Stomach (tissue), 9 donors: ENCODE results near the gene MYRFL. TPM values are rescaled to one million over a fixed set of nuclear protein-coding genes. Genes with fewer than 3 reads are reported as not detected.
A peak's percentile ranks its signal among the peaks of the same experiment; 100 is the strongest.

Source experiments
- DNase-seq, 2 donors: peaks; one replicate each; pipeline versions ENCODE4 v3.0.0 to v3.0.0-alpha.2; 2013 to 2019
- H3K27ac ChIP-seq, 5 donors: fragments of 200-600 bp in 4 of 5; sonication (generic) in 4 of 5; one replicate each; pipeline ENCODE4 v1.5.1; 2013 to 2019; ENCODE audit warnings: mild to moderate bottlenecking in 1 of 5, moderate library complexity in 1 of 5
- H3K27me3 ChIP-seq, 3 donors: fragments of 200-600 bp; sonication (generic); one replicate each; pipeline ENCODE4 v1.5.1; 2017 to 2019; ENCODE audit warnings: mixed run types in 1 of 3
- H3K36me3 ChIP-seq, 4 donors: fragments of 200-600 bp; sonication (generic); 1 replicate in 3 of 4; 2 replicates in 1 of 4; pipeline ENCODE4 v1.5.1; 2016 to 2019
- H3K4me1 ChIP-seq, 4 donors: fragments of 200-600 bp; sonication (generic); one replicate each; pipeline ENCODE4 v1.5.1; 2016 to 2019
- H3K4me3 ChIP-seq, 4 donors: fragments of 200-600 bp; sonication (generic) in 3 of 4; one replicate each; pipeline ENCODE4 v1.5.1; 2016 to 2019; ENCODE audit warnings: mild to moderate bottlenecking in 1 of 4
- H3K9me3 ChIP-seq, 4 donors: fragments of 200-600 bp; sonication (generic); one replicate each; pipeline ENCODE4 v1.5.1; 2016 to 2019
- EP300 ChIP-seq: sonication (generic); formaldehyde crosslinking; IDR thresholded peaks from one replicate; pipeline ENCODE4 v1.6.1; 2017; ENCODE audit warnings: antibody characterized with exemption
- POLR2A ChIP-seq, 4 donors: fragments of 450-650 bp; IDR thresholded peaks; one replicate each; pipeline ENCODE4 v1.6.1; 2016; ENCODE audit warnings: antibody characterized with exemption in 4 of 4, control low read depth in 2 of 4, mild to moderate bottlenecking in 1 of 4, moderate library complexity in 1 of 4
- POLR2AphosphoS5 ChIP-seq, 3 donors: sonication (generic); formaldehyde crosslinking; IDR thresholded peaks; one replicate each; pipeline ENCODE4 v1.6.1; 2016; ENCODE audit warnings: antibody characterized with exemption in 3 of 3
- WGBS, 5 donors: extraction: QIAGEN DNeasy Blood & Tissue Kit in 3 of 5; methylation state at CpG; one replicate each; pipeline versions ENCODE4 v1.1.5 to v1.1.7; 2013 to 2018; 5-methylcytosine and 5-hydroxymethylcytosine counted together
- intact Hi-C: fragments of 100-400 bp; cut with DNase I; formaldehyde crosslinking; loops from one replicate; pipeline ENCODE4 v1.15.1; 2023; ENCODE audit warnings: low total_unique reads
- polyA plus RNA-seq, 3 donors: library from polyadenylated mRNA; stranded (reverse); fragments of 200-250 nt; gene quantifications; one replicate each; pipeline ENCODE4 v1.2.3, GENCODE V29; 2013
- total RNA-seq, 5 donors: library from RNA; depleted of rRNA; stranded (reverse); fragments of >200 nt; gene quantifications; one replicate each; pipeline versions ENCODE4 v1.1.0 to v1.2.3, GENCODE V29; 2014 to 2016
- TF ChIP-seq, protein P1 (sequence below), 7 experiments: fragments of 450-650 bp in 4 of 7; fragments of 200-600 bp in 3 of 7; sonication (generic) in 3 of 7; IDR thresholded peaks; one replicate each; pipeline ENCODE4 v1.5.1; 2016 to 2019; ENCODE audit warnings: antibody characterized with exemption in 7 of 7, control low read depth in 2 of 7, mild to moderate bottlenecking in 1 of 7
- donor health status: healthy with polysubstance abuse.
- donor health status: Bipolar disorder and iron deficiency.
- donor health status: healthy.

Gene MYRFL
- total and polyA plus RNA-seq, 8 donors, result 0.13 to 0.19 (median 0.18) TPM; not detected in 5

DNA sequence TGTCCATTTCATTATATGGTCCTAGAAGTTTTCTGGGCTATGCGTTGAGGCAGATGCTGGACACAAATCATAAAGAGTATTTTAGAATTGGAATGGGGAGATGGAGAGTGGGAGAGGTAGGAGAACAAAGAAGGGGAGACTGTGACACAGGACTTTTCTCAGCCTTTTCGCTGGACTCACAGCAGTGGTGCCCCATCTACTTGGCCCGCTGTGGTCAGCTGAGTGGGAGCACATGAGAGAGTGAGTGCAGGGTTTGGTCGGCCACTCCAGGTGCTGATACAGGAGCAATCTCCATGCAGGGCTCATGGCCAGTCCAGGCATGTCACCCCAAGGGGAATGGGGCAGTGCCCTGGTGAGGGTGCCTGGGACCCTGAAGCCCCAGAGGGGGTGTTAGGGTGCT, 109.0 kb downstream of the MYRFL start:
- intact Hi-C loops, result no loop called here
- DNase-seq, result no peak
- Histone ChIP-seq H3K4me1 (no peaks in the 10 kb centered on the region), H3K4me3 (no peak overlapping the region), H3K27me3 (no peaks in the 10 kb centered on the region), H3K9me3 (no peaks in the 10 kb centered on the region), H3K36me3 (no peaks in the 10 kb centered on the region), H3K27ac (no peak overlapping the region)
- WGBS, 5 donors, result 89 to 99% (median 95%) methylated on average over 4 of the region's 4 CpGs
- TF ChIP-seq POLR2AphosphoS5 (IDR thresholded peaks at IDR 0.05), result no peak
- TF ChIP-seq, protein P1, sequence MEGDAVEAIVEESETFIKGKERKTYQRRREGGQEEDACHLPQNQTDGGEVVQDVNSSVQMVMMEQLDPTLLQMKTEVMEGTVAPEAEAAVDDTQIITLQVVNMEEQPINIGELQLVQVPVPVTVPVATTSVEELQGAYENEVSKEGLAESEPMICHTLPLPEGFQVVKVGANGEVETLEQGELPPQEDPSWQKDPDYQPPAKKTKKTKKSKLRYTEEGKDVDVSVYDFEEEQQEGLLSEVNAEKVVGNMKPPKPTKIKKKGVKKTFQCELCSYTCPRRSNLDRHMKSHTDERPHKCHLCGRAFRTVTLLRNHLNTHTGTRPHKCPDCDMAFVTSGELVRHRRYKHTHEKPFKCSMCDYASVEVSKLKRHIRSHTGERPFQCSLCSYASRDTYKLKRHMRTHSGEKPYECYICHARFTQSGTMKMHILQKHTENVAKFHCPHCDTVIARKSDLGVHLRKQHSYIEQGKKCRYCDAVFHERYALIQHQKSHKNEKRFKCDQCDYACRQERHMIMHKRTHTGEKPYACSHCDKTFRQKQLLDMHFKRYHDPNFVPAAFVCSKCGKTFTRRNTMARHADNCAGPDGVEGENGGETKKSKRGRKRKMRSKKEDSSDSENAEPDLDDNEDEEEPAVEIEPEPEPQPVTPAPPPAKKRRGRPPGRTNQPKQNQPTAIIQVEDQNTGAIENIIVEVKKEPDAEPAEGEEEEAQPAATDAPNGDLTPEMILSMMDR (IDR thresholded peaks at IDR 0.05), result no peak
- no peak for TF ChIP-seq EP300
- TF ChIP-seq POLR2A (IDR thresholded peaks at IDR 0.05), result no peak

DNA sequence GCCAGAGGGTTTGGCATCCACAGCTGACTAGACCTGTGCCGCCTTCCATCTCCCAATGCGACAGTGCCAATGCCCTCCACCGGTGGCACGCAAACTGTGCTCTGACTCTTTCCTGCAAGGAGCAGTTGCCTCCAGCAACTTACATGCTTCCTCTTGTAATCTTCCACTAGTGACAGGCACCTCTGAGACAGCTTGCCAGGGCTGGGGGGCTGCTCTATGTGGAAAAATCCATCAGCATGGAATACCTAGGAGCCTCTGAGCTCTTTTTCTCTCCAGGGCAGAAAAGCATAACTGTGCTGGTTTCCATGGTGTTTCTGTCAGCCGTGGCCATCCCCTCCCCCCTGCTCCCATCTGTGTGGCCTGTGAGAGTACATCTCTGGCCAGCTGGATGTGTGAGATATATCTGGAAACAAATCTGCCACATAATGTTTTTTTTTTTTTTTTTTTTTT, 110.6 kb downstream of the MYRFL start:
- no peaks in the 10 kb centered on the region for H3K4me1 ChIP-seq

DNA sequence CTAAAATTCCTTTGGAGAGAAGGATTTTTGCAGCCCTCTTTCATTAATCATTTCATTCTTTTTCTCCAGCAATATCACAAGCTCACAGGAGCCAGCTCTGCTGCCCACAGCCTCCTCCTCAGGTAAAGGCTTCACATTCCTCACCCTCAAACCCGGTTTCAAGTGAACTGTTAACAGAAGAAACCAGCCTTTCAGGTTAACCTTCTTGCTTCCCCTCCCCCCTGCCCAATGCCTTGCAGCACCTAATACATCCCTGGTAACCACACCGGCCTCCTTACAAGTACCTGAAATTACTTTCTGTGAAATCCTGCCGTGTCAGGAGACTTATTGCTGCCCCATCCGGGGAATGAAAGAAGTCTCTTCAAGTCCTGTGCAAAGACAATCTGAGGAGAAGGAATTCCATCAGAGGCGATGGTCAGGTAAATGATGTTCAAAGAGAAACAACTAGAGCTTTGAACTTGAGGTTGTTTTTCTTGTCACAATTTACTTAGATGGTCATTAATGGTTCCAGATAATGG, 111.2 kb downstream of the MYRFL start:
- TF ChIP-seq EP300 (no peak), POLR2A (IDR thresholded peaks at IDR 0.05) (no peak), POLR2AphosphoS5 (IDR thresholded peaks at IDR 0.05) (no peak)
- TF ChIP-seq, protein P1 (IDR thresholded peaks at IDR 0.05), result no peak
- no peaks in the 10 kb centered on the region for H3K27me3 ChIP-seq
- 48 to 66% (median 51%) methylated on average over 5 of the region's 5 CpGs for WGBS, 5 donors
- peak in 1 of 2 donors; percentile 39 for DNase-seq
- no peaks in the 10 kb centered on the region for H3K9me3 ChIP-seq
- H3K27ac ChIP-seq, result no peak overlapping the region
- H3K36me3 ChIP-seq, result no peaks in the 10 kb centered on the region
- no peak overlapping the region for H3K4me3 ChIP-seq
- intact Hi-C loops, result no loop called here
- no peaks in the 10 kb centered on the region for H3K4me1 ChIP-seq

More for the DNA sequence above, 110.6 kb downstream of the MYRFL start:
- H3K36me3 ChIP-seq, result no peaks in the 10 kb centered on the region
- H3K9me3 ChIP-seq, result no peaks in the 10 kb centered on the region
- intact Hi-C loops, result no loop called here
- H3K4me3 ChIP-seq, result no peak overlapping the region
- peak in 1 of 2 donors; percentile 56 for DNase-seq
- H3K27me3 ChIP-seq, result no peaks in the 10 kb centered on the region
- H3K27ac ChIP-seq, result no peak overlapping the region
- TF ChIP-seq, protein P1 (IDR thresholded peaks at IDR 0.05), result no peak
- TF ChIP-seq POLR2A (IDR thresholded peaks at IDR 0.05) (no peak), POLR2AphosphoS5 (IDR thresholded peaks at IDR 0.05) (no peak), EP300 (no peak)
- 61 to 84% (median 74%) methylated on average over 4 to 5 of the region's 5 CpGs for WGBS, 5 donors

DNA sequence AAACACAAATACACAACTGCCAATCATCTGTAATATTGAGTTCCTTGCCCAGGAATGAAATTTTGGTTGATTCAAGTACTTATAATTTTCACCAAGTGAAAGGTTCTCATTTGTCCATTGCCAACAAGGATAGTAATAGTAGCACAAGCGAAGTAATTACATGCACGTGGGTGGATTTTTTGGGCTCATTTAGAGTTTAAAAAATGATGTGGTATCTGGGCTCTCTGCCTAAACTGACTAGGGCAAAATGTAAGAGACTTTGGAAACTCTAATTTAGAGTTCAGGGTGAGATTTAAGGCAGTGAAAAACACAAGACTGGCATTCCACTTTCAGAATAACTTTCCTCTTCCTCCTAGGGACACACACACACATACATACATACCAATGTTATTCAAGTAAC, 111.7 kb downstream of the MYRFL start:
- Histone ChIP-seq H3K9me3 (no peaks in the 10 kb centered on the region), H3K36me3 (no peaks in the 10 kb centered on the region), H3K27ac (no peak overlapping the region), H3K27me3 (no peaks in the 10 kb centered on the region), H3K4me1 (no peaks in the 10 kb centered on the region), H3K4me3 (no peak overlapping the region)
- TF ChIP-seq POLR2AphosphoS5 (IDR thresholded peaks at IDR 0.05), result no peak
- no peak for TF ChIP-seq EP300
- TF ChIP-seq, protein P1 (IDR thresholded peaks at IDR 0.05), result no peak
- TF ChIP-seq POLR2A (IDR thresholded peaks at IDR 0.05), result no peak
- no peak for DNase-seq
- intact Hi-C loops, result no loop called here
- WGBS, 5 donors, result 65 to 79% (median 68%) methylated on average over 2 of the region's 2 CpGs
